Memory B cell (primary cell): ENCODE results near the gene ZIC2.
"Not testable (repeated sequence)": the region's sequence is repeated elsewhere in the genome, so short reads cannot be mapped to it uniquely, and the experiment has no call there.

Source experiments
- ATAC-seq: fragments of 150-1000 bp; cut with Tn5 transposase; 2 replicates; pipeline ENCODE4 v1.10.0; 2021; ENCODE audit warnings: low read depth, mild to moderate bottlenecking, moderate library complexity
- DNase-seq, 2 donors: peaks; one replicate each; pipeline ENCODE4 v3.0.0; 2022; ENCODE audit warnings: low spot score in 2 of 2
- H3K27ac Mint-ChIP-seq: one replicate; pipeline ENCODE4 v1.8.0; 2022; ENCODE audit warnings: mild to moderate bottlenecking, moderate library complexity, mixed read lengths
- H3K27me3 Mint-ChIP-seq: one replicate; pipeline ENCODE4 v1.8.0; 2022; ENCODE audit warnings: mixed read lengths
- H3K36me3 Mint-ChIP-seq: one replicate; pipeline ENCODE4 v1.8.0; 2022; ENCODE audit warnings: mild to moderate bottlenecking, mixed read lengths
- H3K4me1 Mint-ChIP-seq: one replicate; pipeline ENCODE4 v1.8.0; 2022; ENCODE audit warnings: mixed read lengths
- H3K4me3 Mint-ChIP-seq: one replicate; pipeline ENCODE4 v1.8.0; 2022; ENCODE audit warnings: mild to moderate bottlenecking, moderate library complexity, mixed read lengths
- H3K9me3 Mint-ChIP-seq: one replicate; pipeline ENCODE4 v1.8.0; 2022; ENCODE audit warnings: mixed read lengths

The ZIC2 gene

DNA sequence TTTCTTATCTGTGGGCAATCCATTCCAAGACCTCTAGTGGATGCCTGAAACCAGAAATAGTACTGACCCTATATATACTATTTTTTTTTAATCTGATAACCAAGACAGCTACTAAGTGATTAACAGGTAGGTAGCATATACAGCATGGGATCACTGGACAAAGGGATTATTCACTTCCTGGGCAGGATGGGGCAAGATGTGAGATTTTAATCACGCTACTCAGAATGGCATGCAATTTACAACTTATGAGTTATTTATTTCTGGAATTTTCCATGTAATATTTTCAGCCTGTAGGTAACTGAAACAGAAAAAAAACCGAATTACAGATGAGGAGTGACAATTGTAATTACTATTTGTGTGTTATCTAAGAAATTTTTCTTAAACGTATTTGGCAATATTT lies 41.2 kb downstream of the ZIC2 start:
- Mint-ChIP-seq H3K4me1 (no peaks in the 10 kb centered on the region), H3K9me3 (peaks cover 2% of the 10 kb centered on the region), H3K27me3 (no peaks in the 10 kb centered on the region), H3K4me3 (no peak overlapping the region), H3K27ac (no peak overlapping the region), H3K36me3 (peaks cover 3% of the 10 kb centered on the region)
- no peak for DNase-seq
- no peak for ATAC-seq

DNA sequence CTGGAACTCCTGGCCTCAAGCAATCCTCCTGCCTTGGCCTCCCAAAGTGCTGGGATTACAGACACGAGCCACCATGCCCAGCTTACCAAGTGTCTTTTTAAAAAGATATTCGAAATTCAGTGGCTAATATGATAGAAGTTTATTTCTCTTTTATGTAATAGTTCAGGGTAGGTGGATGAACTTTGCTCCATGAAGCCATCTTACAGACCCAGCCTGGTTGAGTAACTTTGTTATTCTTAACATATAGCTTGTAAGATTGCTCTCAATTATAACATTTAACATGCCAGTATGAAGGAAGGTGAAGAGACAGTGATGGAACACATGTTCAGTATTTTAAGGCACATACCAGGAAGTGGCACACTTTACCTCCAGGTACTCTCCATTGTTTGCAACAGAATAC lies 42.4 kb downstream of the ZIC2 start:
- ATAC-seq (no peak), DNase-seq (no peak)
- H3K4me3 Mint-ChIP-seq: no peak overlapping the region
- H3K9me3 Mint-ChIP-seq: peaks cover 2% of the 10 kb centered on the region
- H3K36me3 Mint-ChIP-seq: peaks cover 2% of the 10 kb centered on the region
- H3K4me1 Mint-ChIP-seq: no peaks in the 10 kb centered on the region
- no peaks in the 10 kb centered on the region for H3K27me3 Mint-ChIP-seq
- no peak overlapping the region for H3K27ac Mint-ChIP-seq

DNA sequence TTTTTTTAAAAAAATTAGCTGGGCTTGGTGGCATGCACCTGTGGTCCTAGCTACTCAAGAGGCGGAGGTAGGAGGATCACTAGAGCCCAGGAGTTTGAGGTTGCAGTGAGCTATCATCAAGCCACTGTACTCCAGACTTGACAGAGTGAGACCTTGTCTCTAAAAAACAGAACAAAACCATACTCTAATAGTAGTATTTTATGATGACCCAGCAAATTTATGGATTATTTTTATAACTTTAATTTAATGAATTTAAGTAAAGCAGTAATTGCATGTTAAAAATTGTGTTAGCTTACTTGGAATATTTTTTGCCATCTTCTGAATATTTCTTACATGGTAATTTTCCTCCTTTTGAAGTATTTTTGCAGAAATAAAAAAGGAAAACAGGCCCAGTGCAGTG lies 48.3 kb downstream of the ZIC2 start:
- H3K27me3 Mint-ChIP-seq: peaks cover 7% of the 10 kb centered on the region
- H3K9me3 Mint-ChIP-seq: no peaks in the 10 kb centered on the region
- DNase-seq (no peak), ATAC-seq (no peak)
- no peak overlapping the region for H3K4me3 Mint-ChIP-seq
- H3K27ac Mint-ChIP-seq: no peak overlapping the region
- H3K4me1 Mint-ChIP-seq: no peaks in the 10 kb centered on the region
- no peaks in the 10 kb centered on the region for H3K36me3 Mint-ChIP-seq

DNA sequence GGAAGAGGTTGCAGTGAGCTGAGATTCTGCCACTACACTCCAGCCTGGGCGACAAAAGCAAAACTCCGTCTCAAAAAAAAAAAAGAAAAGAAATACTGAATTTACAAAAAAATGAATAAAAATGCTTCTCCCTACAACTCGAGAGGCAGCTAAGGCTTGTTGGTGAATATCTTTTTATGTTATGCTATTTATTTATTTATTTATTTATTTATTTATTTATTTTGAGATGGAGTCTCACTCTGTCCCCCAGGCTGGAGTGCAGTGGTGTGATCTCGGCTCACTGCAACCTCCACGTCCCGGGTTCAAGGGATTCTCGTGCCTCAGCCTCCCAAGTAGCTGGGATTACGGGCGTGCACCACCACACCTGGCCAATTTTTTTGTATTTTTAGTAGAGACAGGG lies 51.1 kb downstream of the ZIC2 start:
- not testable (repeated sequence) for H3K9me3 Mint-ChIP-seq, H3K36me3 Mint-ChIP-seq, H3K27me3 Mint-ChIP-seq, H3K4me3 Mint-ChIP-seq, H3K4me1 Mint-ChIP-seq, H3K27ac Mint-ChIP-seq, DNase-seq, ATAC-seq

DNA sequence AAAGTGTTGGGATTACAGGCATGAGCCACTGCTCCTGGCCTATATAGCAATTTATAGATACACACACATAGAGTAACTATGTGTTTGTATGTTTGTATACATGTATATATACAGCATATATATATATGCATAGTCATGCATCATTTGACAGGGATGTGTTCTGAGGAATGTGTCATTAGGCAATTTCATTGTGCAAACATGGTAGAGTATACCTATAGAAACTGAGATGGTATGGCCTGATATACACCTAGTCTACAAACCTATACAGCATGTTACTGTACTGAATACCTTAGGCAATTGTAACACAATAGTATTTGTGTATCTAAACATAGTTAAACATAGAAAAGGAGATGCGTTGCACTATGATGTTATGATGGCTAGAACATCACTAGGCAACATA lies 54.4 kb downstream of the ZIC2 start:
- Mint-ChIP-seq H3K36me3 (no peaks in the 10 kb centered on the region), H3K9me3 (no peaks in the 10 kb centered on the region), H3K27ac (no peak overlapping the region), H3K4me3 (no peak overlapping the region), H3K27me3 (peaks cover 10% of the 10 kb centered on the region), H3K4me1 (no peaks in the 10 kb centered on the region)
- DNase-seq: no peak
- no peak for ATAC-seq
